Neural cell (in vitro differentiated cells): ENCODE results near the gene SCNN1A. TPM values are rescaled to one million over a fixed set of nuclear protein-coding genes. Genes with fewer than 3 reads are reported as not detected.

Experiments used
- H2AFZ ChIP-seq: fragments of 200-600, 300-800 bp; sonication (generic), shearing (Covaris generic); 2 replicates; pipeline ENCODE4 v1.6.0; 2014; ENCODE audit warnings: low read depth, mild to moderate bottlenecking, antibody characterized with exemption, low read length, moderate library complexity
- H3F3A ChIP-seq: fragments of 200-600 bp; shearing (Covaris generic); 2 replicates; pipeline ENCODE4 v1.6.1; 2016; ENCODE audit warnings: mild to moderate bottlenecking, moderate library complexity, mixed read lengths, antibody characterized with exemption, low read length; ENCODE audit not compliant: insufficient read depth, poor library complexity, severe bottlenecking
- H3K27ac ChIP-seq: fragments of 200-600, 300-800 bp; sonication (generic), shearing (Covaris generic); 2 replicates; pipeline ENCODE4 v1.5.1; 2014; ENCODE audit warnings: mild to moderate bottlenecking, low read length, moderate library complexity
- H3K27me3 ChIP-seq: fragments of 300-800, 200-600 bp; sonication (generic), shearing (Covaris generic); 2 replicates; pipeline ENCODE4 v1.6.0; 2014; ENCODE audit warnings: mild to moderate bottlenecking, low read depth, low read length, moderate library complexity; ENCODE audit not compliant: insufficient read depth
- H3K36me3 ChIP-seq: fragments of 300-800, 200-600 bp; sonication (generic), shearing (Covaris generic); 2 replicates; pipeline ENCODE4 v1.5.1; 2014; ENCODE audit warnings: mild to moderate bottlenecking, antibody characterized with exemption, low read length, moderate library complexity; ENCODE audit not compliant: insufficient read depth
- H3K4me2 ChIP-seq: fragments of 300-800, 200-600 bp; sonication (generic), shearing (Covaris generic); 2 replicates; pipeline ENCODE4 v1.6.0; 2014; ENCODE audit warnings: mild to moderate bottlenecking, low read length
- H3K4me3 ChIP-seq: fragments of 300-800, 200-600 bp; sonication (generic), shearing (Covaris generic); 2 replicates; pipeline ENCODE4 v1.5.1; 2014; ENCODE audit warnings: mild to moderate bottlenecking, low read length, moderate library complexity
- H3K79me2 ChIP-seq: fragments of 200-600 bp; shearing (Covaris generic); replicated peaks from 2 replicates; pipeline ENCODE4 v1.6.0; 2014; ENCODE audit warnings: mild to moderate bottlenecking, low read length, moderate library complexity; ENCODE audit not compliant: insufficient read depth
- H3K9ac ChIP-seq: fragments of 300-800, 200-600 bp; sonication (generic), shearing (Covaris generic); 2 replicates; pipeline ENCODE4 v1.6.1; 2016; ENCODE audit warnings: mild to moderate bottlenecking, low read length, mixed read lengths
- H3K9me2 ChIP-seq: fragments of 200-600 bp; shearing (Covaris generic); 2 replicates; pipeline ENCODE4 v1.6.1; 2016; ENCODE audit warnings: mild to moderate bottlenecking, low read length, mixed read lengths; ENCODE audit not compliant: insufficient read depth
- H3K9me3 ChIP-seq: fragments of 200-600, 300-800 bp; sonication (generic), shearing (Covaris generic); 2 replicates; pipeline ENCODE4 v1.6.1; 2016; ENCODE audit warnings: mild to moderate bottlenecking, mixed run types, low read length, moderate library complexity, mixed read lengths
- H4K20me1 ChIP-seq: fragments of 200-600 bp; shearing (Covaris generic); 2 replicates; pipeline ENCODE4 v1.6.1; 2016; ENCODE audit warnings: mild to moderate bottlenecking, mixed run types; ENCODE audit not compliant: insufficient read depth
- EP300 ChIP-seq: fragments of 450-650 bp; conservative IDR thresholded peaks from 2 replicates; pipeline ENCODE4 v1.6.1; 2014; ENCODE audit warnings: antibody characterized with exemption, mild to moderate bottlenecking, moderate library complexity; ENCODE audit not compliant: poor library complexity, severe bottlenecking
- EZH2 ChIP-seq: fragments of 200-600, 300-800 bp; shearing (Covaris generic), sonication (generic); IDR thresholded peaks from 2 replicates; pipeline ENCODE4 v1.6.1; 2014; ENCODE audit warnings: antibody characterized with exemption, low read length, borderline replicate concordance, mild to moderate bottlenecking; ENCODE audit not compliant: insufficient read depth, poor library complexity, severe bottlenecking
- MXI1 ChIP-seq: fragments of 450-650 bp; conservative IDR thresholded peaks from 2 replicates; pipeline ENCODE4 v1.6.1; 2014; ENCODE audit warnings: antibody characterized with exemption, mild to moderate bottlenecking; ENCODE audit not compliant: poor library complexity, severe bottlenecking
- POLR2AphosphoS5 ChIP-seq: IDR thresholded peaks from 2 replicates; pipeline ENCODE4 v1.6.1; 2012
- RAD21 ChIP-seq: fragments of 450-650 bp; conservative IDR thresholded peaks from 2 replicates; pipeline ENCODE4 v1.6.1; 2014; ENCODE audit warnings: antibody characterized with exemption, mild to moderate bottlenecking, moderate library complexity
- SMC3 ChIP-seq: fragments of 450-650 bp; conservative IDR thresholded peaks from 2 replicates; pipeline ENCODE4 v1.6.1; 2014; ENCODE audit warnings: antibody characterized with exemption, mild to moderate bottlenecking, moderate library complexity; ENCODE audit not compliant: poor library complexity
- TAF1 ChIP-seq: IDR thresholded peaks from 2 replicates; pipeline ENCODE4 v1.6.1; 2012; ENCODE audit warnings: low read depth
- polyA plus RNA-seq: library from polyadenylated mRNA; depleted of rRNA; stranded (reverse); fragments of >200 nt; gene quantifications from 2 replicates; pipeline ENCODE4 v1.2.3, GENCODE V29; 2014
- TF ChIP-seq, protein P1 (sequence below): fragments of 450-650 bp; IDR thresholded peaks from 2 replicates; pipeline ENCODE4 v1.5.1; 2014; ENCODE audit warnings: antibody characterized with exemption, mild to moderate bottlenecking, moderate library complexity; ENCODE audit not compliant: poor library complexity, severe bottlenecking
- TF ChIP-seq, protein P2 (sequence below): IDR thresholded peaks from 2 replicates; pipeline ENCODE4 v1.6.1; 2012; ENCODE audit warnings: borderline replicate concordance

The SCNN1A gene
- polyA plus RNA-seq, 1 donor from 2014 or later = not detected

DNA sequence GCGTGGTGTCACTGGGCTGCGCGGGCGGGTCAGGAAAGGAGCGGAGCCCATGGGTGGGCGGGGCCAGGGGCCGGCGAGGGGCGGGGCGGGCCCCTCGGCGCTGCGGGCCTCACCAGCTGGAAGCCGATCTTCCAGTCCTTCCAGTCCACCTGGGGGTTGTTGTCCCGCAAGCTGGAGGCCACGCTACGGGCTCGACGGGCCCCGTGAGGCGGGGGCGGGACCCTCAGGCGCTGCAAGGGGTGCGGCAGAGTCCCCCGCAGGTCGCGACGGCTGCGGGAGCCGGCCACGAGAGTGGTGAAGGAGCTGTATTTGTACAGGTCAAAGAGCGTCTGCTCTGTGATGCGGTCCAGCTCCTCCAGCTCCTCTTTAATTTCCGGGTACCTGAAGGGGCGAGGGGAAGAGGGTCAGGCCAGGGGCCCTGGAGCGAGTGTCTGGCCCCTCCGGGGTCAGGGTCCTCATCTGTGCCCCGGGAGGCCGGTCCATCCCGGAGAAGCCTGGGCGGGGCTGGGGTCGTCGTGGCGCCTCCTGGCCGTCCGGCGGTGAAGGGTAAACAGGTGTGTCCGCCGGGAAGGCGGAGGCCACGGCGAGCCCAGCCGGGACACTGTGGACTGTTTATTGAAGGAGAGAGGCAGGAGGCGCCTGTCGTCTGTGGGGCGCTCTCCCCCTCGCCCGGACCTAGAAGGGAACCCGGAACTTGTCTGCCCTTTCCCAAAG lies 11.9 kb downstream of the SCNN1A start:
- Histone ChIP-seq H4K20me1 (no peaks in the 10 kb centered on the region), H3K9ac (no peak overlapping the region), H3K36me3 (no peaks in the 10 kb centered on the region), H3K4me3 (no peak overlapping the region), H3K27me3 (no peaks in the 10 kb centered on the region), H3K9me3 (no peaks in the 10 kb centered on the region), H3F3A (no peaks in the 10 kb centered on the region), H3K9me2 (no peaks in the 10 kb centered on the region), H3K27ac (no peak overlapping the region), H2AFZ (no peak overlapping the region), H3K4me2 (no peak overlapping the region), H3K79me2 (no peaks in the 10 kb centered on the region)
- TF ChIP-seq RAD21 (no peak), EP300 (no peak), TAF1 (no peak), SMC3 (no peak), POLR2AphosphoS5 (no peak)
- TF ChIP-seq, protein P1, sequence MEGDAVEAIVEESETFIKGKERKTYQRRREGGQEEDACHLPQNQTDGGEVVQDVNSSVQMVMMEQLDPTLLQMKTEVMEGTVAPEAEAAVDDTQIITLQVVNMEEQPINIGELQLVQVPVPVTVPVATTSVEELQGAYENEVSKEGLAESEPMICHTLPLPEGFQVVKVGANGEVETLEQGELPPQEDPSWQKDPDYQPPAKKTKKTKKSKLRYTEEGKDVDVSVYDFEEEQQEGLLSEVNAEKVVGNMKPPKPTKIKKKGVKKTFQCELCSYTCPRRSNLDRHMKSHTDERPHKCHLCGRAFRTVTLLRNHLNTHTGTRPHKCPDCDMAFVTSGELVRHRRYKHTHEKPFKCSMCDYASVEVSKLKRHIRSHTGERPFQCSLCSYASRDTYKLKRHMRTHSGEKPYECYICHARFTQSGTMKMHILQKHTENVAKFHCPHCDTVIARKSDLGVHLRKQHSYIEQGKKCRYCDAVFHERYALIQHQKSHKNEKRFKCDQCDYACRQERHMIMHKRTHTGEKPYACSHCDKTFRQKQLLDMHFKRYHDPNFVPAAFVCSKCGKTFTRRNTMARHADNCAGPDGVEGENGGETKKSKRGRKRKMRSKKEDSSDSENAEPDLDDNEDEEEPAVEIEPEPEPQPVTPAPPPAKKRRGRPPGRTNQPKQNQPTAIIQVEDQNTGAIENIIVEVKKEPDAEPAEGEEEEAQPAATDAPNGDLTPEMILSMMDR = no peak

DNA sequence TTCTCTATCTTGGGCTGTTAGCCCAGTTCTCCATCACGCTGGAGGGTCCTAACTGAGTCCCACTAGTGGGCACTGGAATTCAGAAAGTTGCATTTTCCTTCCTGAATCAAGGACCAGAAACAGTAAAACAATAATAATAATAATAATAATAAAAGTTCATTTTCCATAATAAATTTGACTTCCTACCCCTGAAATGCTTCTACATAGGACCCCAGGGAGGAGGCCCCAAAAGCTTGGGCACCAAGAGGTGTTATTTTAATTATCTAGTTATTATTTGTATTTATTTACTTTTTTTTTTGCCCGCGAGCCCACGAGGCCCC lies 12.4 kb downstream of the SCNN1A start:
- Histone ChIP-seq H3F3A (no peaks in the 10 kb centered on the region), H2AFZ (no peak overlapping the region), H3K4me3 (no peak overlapping the region), H3K9me2 (no peaks in the 10 kb centered on the region), H3K9ac (no peak overlapping the region), H3K36me3 (no peaks in the 10 kb centered on the region), H3K4me2 (no peak overlapping the region), H3K9me3 (no peaks in the 10 kb centered on the region), H3K27me3 (no peaks in the 10 kb centered on the region), H3K27ac (no peak overlapping the region), H3K79me2 (no peaks in the 10 kb centered on the region), H4K20me1 (no peaks in the 10 kb centered on the region)
- TF ChIP-seq, protein P2, sequence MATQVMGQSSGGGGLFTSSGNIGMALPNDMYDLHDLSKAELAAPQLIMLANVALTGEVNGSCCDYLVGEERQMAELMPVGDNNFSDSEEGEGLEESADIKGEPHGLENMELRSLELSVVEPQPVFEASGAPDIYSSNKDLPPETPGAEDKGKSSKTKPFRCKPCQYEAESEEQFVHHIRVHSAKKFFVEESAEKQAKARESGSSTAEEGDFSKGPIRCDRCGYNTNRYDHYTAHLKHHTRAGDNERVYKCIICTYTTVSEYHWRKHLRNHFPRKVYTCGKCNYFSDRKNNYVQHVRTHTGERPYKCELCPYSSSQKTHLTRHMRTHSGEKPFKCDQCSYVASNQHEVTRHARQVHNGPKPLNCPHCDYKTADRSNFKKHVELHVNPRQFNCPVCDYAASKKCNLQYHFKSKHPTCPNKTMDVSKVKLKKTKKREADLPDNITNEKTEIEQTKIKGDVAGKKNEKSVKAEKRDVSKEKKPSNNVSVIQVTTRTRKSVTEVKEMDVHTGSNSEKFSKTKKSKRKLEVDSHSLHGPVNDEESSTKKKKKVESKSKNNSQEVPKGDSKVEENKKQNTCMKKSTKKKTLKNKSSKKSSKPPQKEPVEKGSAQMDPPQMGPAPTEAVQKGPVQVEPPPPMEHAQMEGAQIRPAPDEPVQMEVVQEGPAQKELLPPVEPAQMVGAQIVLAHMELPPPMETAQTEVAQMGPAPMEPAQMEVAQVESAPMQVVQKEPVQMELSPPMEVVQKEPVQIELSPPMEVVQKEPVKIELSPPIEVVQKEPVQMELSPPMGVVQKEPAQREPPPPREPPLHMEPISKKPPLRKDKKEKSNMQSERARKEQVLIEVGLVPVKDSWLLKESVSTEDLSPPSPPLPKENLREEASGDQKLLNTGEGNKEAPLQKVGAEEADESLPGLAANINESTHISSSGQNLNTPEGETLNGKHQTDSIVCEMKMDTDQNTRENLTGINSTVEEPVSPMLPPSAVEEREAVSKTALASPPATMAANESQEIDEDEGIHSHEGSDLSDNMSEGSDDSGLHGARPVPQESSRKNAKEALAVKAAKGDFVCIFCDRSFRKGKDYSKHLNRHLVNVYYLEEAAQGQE = no peak
- TF ChIP-seq EP300 (no peak), MXI1 (no peak), EZH2 (no peak), SMC3 (no peak), POLR2AphosphoS5 (no peak), RAD21 (no peak), TAF1 (no peak)
- TF ChIP-seq, protein P1 = no peak
